ENCODE measurements around the gene EPAS1. TPM values are rescaled to one million over a fixed set of nuclear protein-coding genes. Genes with fewer than 3 reads are reported as not detected.

Gene EPAS1
- total RNA-seq, 1 experiment from 2014 or later, result 106 TPM

GRCh38 chr2:46389417-46389916 is 92.3 kb downstream of the EPAS1 start:
- ATAC-seq, result no peak
- Histone ChIP-seq H3K4me3 (ENCODE audit: low read depth in 2 of 2, low read length in 2 of 2) (no peak overlapping the region), H3K4me1 (ENCODE audit: control insufficient read depth, insufficient read depth, low read length) (no peaks in the 10 kb centered on the region), H3K9me3 (ENCODE audit: control insufficient read depth, insufficient read depth, low read depth, low read length) (no peaks in the 10 kb centered on the region), H3K27me3 (ENCODE audit: control insufficient read depth, insufficient read depth, low read length) (no peaks in the 10 kb centered on the region), H3K36me3 (ENCODE audit: control insufficient read depth, insufficient read depth, low read length) (no peaks in the 10 kb centered on the region), H3K27ac (ENCODE audit: low read length) (no peak overlapping the region)
- BruUV-seq (replicated peaks), result no TSS peak
- DNase-seq (ENCODE audit: low read depth, low spot score), result no peak
- intact Hi-C loops (cut with micrococcal nuclease; ENCODE audit: unreplicated experiment), result no loop called here
- in situ Hi-C loops (cut with HindIII; ENCODE audit: low pct_unique_long_range_greater_than_20kb, low sequenced_read_pairs), result no loop called here
- CTCF ChIA-PET, result no interaction called here
- TF ChIP-seq POLR2AphosphoS5 (IDR thresholded peaks at IDR 0.05; ENCODE audit: low read depth, low read length) (no peak), SIN3A (IDR thresholded peaks at IDR 0.05; ENCODE audit: borderline replicate concordance, insufficient read depth, low read depth, low read length) (no peak), REST (IDR thresholded peaks at IDR 0.05; ENCODE audit: insufficient read depth in 1 of 2, low read depth in 2 of 2, low read length in 1 of 2) (no peak), CTCF (IDR thresholded peaks at IDR 0.05) (no peak), TCF7L2 (IDR thresholded peaks at IDR 0.05; ENCODE audit: low read depth, low read length) (no peak)
- POLR2A ChIA-PET, result no interaction called here

GRCh38 chr2:46390036-46390435 is 92.8 kb downstream of the EPAS1 start:
- H3K27ac ChIP-seq (ENCODE audit: low read length), result no peak overlapping the region
- ChIA-PET CTCF (no interaction called here), POLR2A (no interaction called here)
- BruUV-seq (replicated peaks), result no TSS peak
- TF ChIP-seq CTCF (IDR thresholded peaks at IDR 0.05) (no peak), REST (IDR thresholded peaks at IDR 0.05; ENCODE audit: insufficient read depth in 1 of 2, low read depth in 2 of 2, low read length in 1 of 2) (no peak)
- H3K36me3 ChIP-seq (ENCODE audit: control insufficient read depth, insufficient read depth, low read length), result no peaks in the 10 kb centered on the region
- ATAC-seq (no peak), DNase-seq (ENCODE audit: low read depth, low spot score) (no peak)
- H3K4me3 ChIP-seq (ENCODE audit: low read depth in 2 of 2, low read length in 2 of 2), result no peak overlapping the region
- intact Hi-C loops (cut with micrococcal nuclease; ENCODE audit: unreplicated experiment) (no loop called here), in situ Hi-C loops (cut with HindIII; ENCODE audit: low pct_unique_long_range_greater_than_20kb, low sequenced_read_pairs) (no loop called here)
- H3K27me3 ChIP-seq (ENCODE audit: control insufficient read depth, insufficient read depth, low read length), result no peaks in the 10 kb centered on the region
- H3K4me1 ChIP-seq (ENCODE audit: control insufficient read depth, insufficient read depth, low read length), result no peaks in the 10 kb centered on the region
- no peaks in the 10 kb centered on the region for H3K9me3 ChIP-seq (ENCODE audit: control insufficient read depth, insufficient read depth, low read depth, low read length)

Measured in Panc1 (cell line).